ENCODE data around the gene CLDN22.

CLDN22 gene

GRCh38 chr4:183320211-183321059 is at the start of gene CLDN22:
TSS of gene CLDN22 (minus strand) at chr4:183320276. CDS start at chr4:183320218, 58 bp downstream.
- no peak for DNase-seq

- no peak for DNase-seq
Measured at GRCh38 chr4:183369073-183369472, 49.0 kb upstream of the CLDN22 start.

- DNase-seq = no peak
Measured at GRCh38 chr4:183366206-183366835, 46.2 kb upstream of the CLDN22 start.

- no peak for DNase-seq
Measured at GRCh38 chr4:183364025-183364424, 43.9 kb upstream of the CLDN22 start.

- no peak for DNase-seq
Measured at GRCh38 chr4:183362916-183363542, 43.0 kb upstream of the CLDN22 start.

GRCh38 chr4:183362036-183362435 is 42.0 kb upstream of the CLDN22 start:
- DNase-seq = no peak

GRCh38 chr4:183360161-183360919 is 40.3 kb upstream of the CLDN22 start:
- DNase-seq = no peak

- no peak for DNase-seq
Measured at GRCh38 chr4:183358215-183358755, 38.2 kb upstream of the CLDN22 start.

- DNase-seq = no peak
Measured at GRCh38 chr4:183356931-183357675, 37.0 kb upstream of the CLDN22 start.

GRCh38 chr4:183356173-183356830 is 36.2 kb upstream of the CLDN22 start:
- no peak for DNase-seq

GRCh38 chr4:183355405-183355804 is 35.3 kb upstream of the CLDN22 start:
- no peak for DNase-seq

GRCh38 chr4:183354219-183354618 is 34.1 kb upstream of the CLDN22 start:
- no peak for DNase-seq

- DNase-seq = no peak
Measured at GRCh38 chr4:183353557-183353956, 33.5 kb upstream of the CLDN22 start.

GRCh38 chr4:183352546-183352945 is 32.5 kb upstream of the CLDN22 start:
- DNase-seq = no peak

- no peak for DNase-seq
Measured at GRCh38 chr4:183350317-183351071, 30.4 kb upstream of the CLDN22 start.

GRCh38 chr4:183349673-183350072 is 29.6 kb upstream of the CLDN22 start:
- DNase-seq = no peak

GRCh38 chr4:183348706-183349659 is 28.9 kb upstream of the CLDN22 start:
- DNase-seq = no peak

GRCh38 chr4:183348136-183348535 is 28.1 kb upstream of the CLDN22 start:
- DNase-seq = no peak

GRCh38 chr4:183347566-183347965 is 27.5 kb upstream of the CLDN22 start:
- DNase-seq = no peak

All from C1 segment of cervical spinal cord (tissue), 14 donors.